A673 (cell line): ENCODE results near the gene CLDN14.

Source experiments
- CTCF ChIP-seq: fragments of 300-800, 200-600 bp; sonication (generic); conservative IDR thresholded peaks from 2 replicates; pipeline ENCODE4 v1.5.1; 2017; ENCODE audit warnings: low read depth, mild to moderate bottlenecking, antibody characterized with exemption, low read length, moderate library complexity, mixed read lengths
- EZH2 ChIP-seq: fragments of 200-600 bp; sonication (generic); IDR thresholded peaks from 2 replicates; pipeline ENCODE4 v1.6.1; 2017; ENCODE audit warnings: borderline replicate concordance, low read depth, mild to moderate bottlenecking, mixed read lengths, antibody characterized with exemption, low read length; ENCODE audit not compliant: poor library complexity, severe bottlenecking

DNA sequence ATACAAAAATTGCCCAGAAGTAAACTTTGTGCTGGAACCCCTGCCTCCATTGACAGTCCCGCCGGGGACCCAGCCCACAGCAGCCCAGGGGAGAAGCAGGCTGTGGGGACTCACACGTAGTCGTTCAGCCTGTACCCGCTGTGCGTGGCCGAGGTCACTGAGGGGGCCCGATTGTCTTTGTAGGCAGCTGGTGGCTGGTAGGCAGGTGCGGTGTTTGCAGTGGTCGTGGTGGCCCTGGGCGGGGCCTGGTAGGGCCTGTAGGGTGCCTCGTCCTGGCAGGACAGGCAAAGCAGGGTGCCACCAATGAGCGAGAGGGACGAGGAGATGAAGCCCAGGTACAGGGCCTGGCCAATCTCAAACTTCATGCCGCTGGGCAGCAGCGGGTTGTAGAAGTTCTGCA, 19.1 kb downstream of the CLDN14 start:
- no peak for TF ChIP-seq CTCF
- no peak for TF ChIP-seq EZH2
